ENCODE measurements around the gene HHAT.
"Not testable (repeated sequence)": the region's sequence is repeated elsewhere in the genome, so short reads cannot be mapped to it uniquely, and the experiment has no call there.

HHAT gene

GRCh38 chr1:210397252-210397651 lies 68.5 kb downstream of the HHAT start:
- DNase-seq (ENCODE audit: low read depth in 2 of 2), result no peak

- no peak for DNase-seq (ENCODE audit: low read depth in 2 of 2)
These were observed 69.0 kb downstream of the HHAT start for GRCh38 chr1:210397681-210398080.

- DNase-seq (ENCODE audit: low read depth in 2 of 2), result no peak
These were observed 69.8 kb downstream of the HHAT start for GRCh38 chr1:210398466-210398865.

- peak; percentile 20 to 37 for DNase-seq (ENCODE audit: low read depth in 2 of 2)
These were observed 71.5 kb downstream of the HHAT start for GRCh38 chr1:210400043-210400840.

GRCh38 chr1:210402560-210402959 lies 73.9 kb downstream of the HHAT start:
- no peak for DNase-seq (ENCODE audit: low read depth in 2 of 2)

- DNase-seq (ENCODE audit: low read depth in 2 of 2), result no peak
These were observed 76.6 kb downstream of the HHAT start for GRCh38 chr1:210405316-210405715.

- not testable (repeated sequence) for DNase-seq (ENCODE audit: low read depth in 2 of 2)
These were observed 77.6 kb downstream of the HHAT start for GRCh38 chr1:210406341-210406740.

GRCh38 chr1:210407207-210407886 lies 78.6 kb downstream of the HHAT start:
- peak; percentile 51 to 53 for DNase-seq (ENCODE audit: low read depth in 2 of 2)

GRCh38 chr1:210407887-210408252 lies 79.2 kb downstream of the HHAT start:
- no peak for DNase-seq (ENCODE audit: low read depth in 2 of 2)

- no peak for DNase-seq (ENCODE audit: low read depth in 2 of 2)
These were observed 83.5 kb downstream of the HHAT start for GRCh38 chr1:210412240-210412639.

- DNase-seq (ENCODE audit: low read depth in 2 of 2), result no peak
These were observed 85.2 kb downstream of the HHAT start for GRCh38 chr1:210413951-210414350.

- DNase-seq (ENCODE audit: low read depth in 2 of 2), result no peak
These were observed 87.2 kb downstream of the HHAT start for GRCh38 chr1:210415846-210416448.

GRCh38 chr1:210416681-210417080 lies 88.0 kb downstream of the HHAT start:
- no peak for DNase-seq (ENCODE audit: low read depth in 2 of 2)

GRCh38 chr1:210417881-210418280 lies 89.2 kb downstream of the HHAT start:
- DNase-seq (ENCODE audit: low read depth in 2 of 2), result no peak

GRCh38 chr1:210418863-210419650 lies 90.4 kb downstream of the HHAT start:
- DNase-seq (ENCODE audit: low read depth in 2 of 2), result no peak

GRCh38 chr1:210426696-210427095 lies 98.0 kb downstream of the HHAT start:
- not testable (repeated sequence) for DNase-seq (ENCODE audit: low read depth in 2 of 2)

- DNase-seq (ENCODE audit: low read depth in 2 of 2), result no peak
These were observed 100.0 kb downstream of the HHAT start for GRCh38 chr1:210428696-210429095.

GRCh38 chr1:210434223-210434622 lies 105.5 kb downstream of the HHAT start:
- DNase-seq (ENCODE audit: low read depth in 2 of 2), result no peak

- no peak for DNase-seq (ENCODE audit: low read depth in 2 of 2)
These were observed 108.4 kb downstream of the HHAT start for GRCh38 chr1:210437111-210437510.

- no peak for DNase-seq (ENCODE audit: low read depth in 2 of 2)
These were observed 109.1 kb downstream of the HHAT start for GRCh38 chr1:210437781-210438180.

- no peak for DNase-seq (ENCODE audit: low read depth in 2 of 2)
These were observed 110.5 kb downstream of the HHAT start for GRCh38 chr1:210438928-210439841.
